Hematopoietic multipotent progenitor cell treated with erythropoietin and hydrocortisone succinate and interleukin-3 and kit ligand, for 17 days (in vitro differentiated cells): ENCODE measurements around the gene YBX2.
"Not testable (repeated sequence)": the region's sequence is repeated elsewhere in the genome, so short reads cannot be mapped to it uniquely, and the experiment has no call there.

Experiments
- DNase-seq: peaks from one replicate; pipeline ENCODE4 v3.0.0-alpha.2; 2015; ENCODE audit warnings: low spot score

Gene YBX2

GRCh38 chr17:7262935-7263800, 31.3 kb downstream of the YBX2 start:
- DNase-seq: no peak

- no peak for DNase-seq
These were observed 32.1 kb downstream of the YBX2 start, which contains the start of gene CLDN7 for GRCh38 chr17:7262192-7262934. CLDN7 (minus strand) TSS chr17:7262478; CDS start chr17:7262043, 435 bp downstream.

- DNase-seq: no peak
These were observed 32.9 kb downstream of the YBX2 start for GRCh38 chr17:7261379-7262191.

- peak; percentile 25 for DNase-seq
These were observed 33.6 kb downstream of the YBX2 start for GRCh38 chr17:7260651-7261378.

- DNase-seq: no peak
These were observed 34.3 kb downstream of the YBX2 start for GRCh38 chr17:7260151-7260550.

- no peak for DNase-seq
These were observed 34.9 kb downstream of the YBX2 start for GRCh38 chr17:7259555-7259889.

- no peak for DNase-seq
These were observed 35.5 kb downstream of the YBX2 start for GRCh38 chr17:7258731-7259554.

DNA sequence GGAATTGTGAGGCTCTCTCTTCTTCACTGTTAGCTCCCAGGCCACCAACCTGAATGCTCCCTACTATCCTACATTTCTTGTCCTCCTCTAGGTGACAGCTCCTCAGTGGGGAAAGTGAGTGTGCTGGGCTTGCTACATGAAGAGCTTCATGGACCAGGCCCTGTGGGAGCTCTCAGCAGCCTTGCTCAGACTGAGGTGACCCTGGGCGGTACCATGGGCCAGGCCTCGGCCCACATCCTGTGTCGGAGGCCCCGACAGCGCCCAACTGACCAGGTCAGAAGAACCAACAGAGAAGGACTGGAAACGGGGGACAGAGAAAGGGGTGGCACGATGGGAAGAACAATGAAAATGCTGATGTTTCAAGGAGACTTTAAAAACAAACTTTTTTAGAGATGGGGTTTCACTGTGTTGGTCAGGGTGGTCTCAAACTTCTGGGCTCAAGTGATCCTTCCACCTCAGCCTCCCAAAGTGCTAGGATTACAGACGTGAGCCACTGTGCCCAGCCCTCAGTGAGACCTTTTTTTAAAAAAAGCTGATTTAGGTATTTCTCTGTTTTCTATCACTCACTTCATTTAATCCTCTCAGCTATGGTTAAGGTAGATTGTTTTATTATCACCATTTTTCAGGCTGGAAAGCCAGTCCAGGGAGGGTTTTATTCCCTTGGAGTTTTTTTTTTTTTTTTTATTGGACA, 37.5 kb downstream of the YBX2 start:
- no peak for DNase-seq

GRCh38 chr17:7254511-7254910, 39.9 kb downstream of the YBX2 start:
- no peak for DNase-seq

DNA sequence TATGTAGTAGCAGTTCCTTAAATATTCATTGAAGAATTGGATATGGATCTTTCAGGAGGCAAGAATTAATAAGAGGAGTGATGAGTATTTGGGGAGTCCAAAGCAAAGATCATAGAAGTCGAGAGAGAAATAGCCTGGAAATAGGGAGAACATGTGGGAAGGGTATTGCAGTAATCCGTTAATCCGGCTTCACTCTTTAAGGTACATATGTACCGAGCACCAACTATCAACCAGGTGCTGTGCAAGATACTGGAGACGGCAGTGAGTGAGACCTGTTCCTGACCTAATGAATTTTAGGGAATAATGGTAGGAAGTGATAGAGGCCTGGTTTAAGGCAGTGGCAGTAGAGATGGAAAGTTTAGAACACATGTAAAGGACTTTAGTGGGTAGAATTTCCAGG, 41.4 kb downstream of the YBX2 start:
- no peak for DNase-seq

DNA sequence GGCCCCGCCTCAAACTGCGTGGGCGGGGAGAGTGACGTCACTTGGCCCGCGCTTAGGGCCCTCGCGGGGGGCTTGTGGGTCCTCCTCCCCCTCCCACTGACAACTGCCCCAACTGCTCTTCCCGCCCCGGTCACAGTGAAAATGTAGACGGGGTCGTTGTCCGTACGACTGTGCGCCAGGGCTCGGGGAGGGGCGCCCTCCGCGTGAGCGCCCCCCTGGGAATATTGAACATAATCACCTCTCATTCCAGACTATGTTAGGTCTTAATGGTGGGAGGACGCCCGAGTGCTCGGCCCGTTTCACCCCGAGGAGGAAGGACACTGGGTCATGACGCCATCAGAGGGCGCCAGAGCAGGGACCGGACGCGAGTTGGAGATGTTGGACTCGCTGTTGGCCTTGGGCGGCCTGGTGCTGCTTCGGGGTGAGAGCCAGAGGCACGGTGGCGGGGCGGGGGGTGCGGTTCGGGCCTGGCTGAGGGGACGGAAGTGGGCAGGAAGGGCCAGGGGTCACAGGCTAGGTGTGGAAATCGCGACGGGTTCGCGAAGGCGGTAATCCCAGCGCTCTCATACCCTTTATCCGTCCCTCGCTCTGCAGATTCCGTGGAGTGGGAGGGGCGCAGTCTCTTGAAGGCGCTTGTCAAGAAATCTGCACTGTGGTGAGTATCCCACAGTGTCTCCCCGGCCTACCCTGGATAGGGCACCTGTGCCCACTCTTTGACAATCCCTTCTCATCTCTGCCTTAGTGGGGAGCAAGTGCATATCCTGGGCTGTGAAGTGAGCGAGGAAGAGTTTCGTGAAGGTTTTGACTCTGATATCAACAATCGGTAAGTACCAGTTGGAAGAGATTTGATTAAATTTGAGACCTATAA, 42.0 kb downstream of the YBX2 start, which contains the start of gene ELP5:
TSS of gene ELP5 (plus strand) at position 40 of the 868 bp plus-strand sequence. CDS start at position 376, 336 bp downstream.
- peak; percentile 95 for DNase-seq

- peak; percentile 100 for DNase-seq
These were observed 42.7 kb downstream of the YBX2 start, which contains the start of gene CTDNEP1 for GRCh38 chr17:7251661-7252175. CTDNEP1 (minus strand) TSS chr17:7251734; CDS start chr17:7251296, 438 bp downstream.

- peak; percentile 52 for DNase-seq
These were observed 43.5 kb downstream of the YBX2 start for GRCh38 chr17:7250695-7251627.

GRCh38 chr17:7249830-7250229, 44.6 kb downstream of the YBX2 start:
- no peak for DNase-seq

DNA sequence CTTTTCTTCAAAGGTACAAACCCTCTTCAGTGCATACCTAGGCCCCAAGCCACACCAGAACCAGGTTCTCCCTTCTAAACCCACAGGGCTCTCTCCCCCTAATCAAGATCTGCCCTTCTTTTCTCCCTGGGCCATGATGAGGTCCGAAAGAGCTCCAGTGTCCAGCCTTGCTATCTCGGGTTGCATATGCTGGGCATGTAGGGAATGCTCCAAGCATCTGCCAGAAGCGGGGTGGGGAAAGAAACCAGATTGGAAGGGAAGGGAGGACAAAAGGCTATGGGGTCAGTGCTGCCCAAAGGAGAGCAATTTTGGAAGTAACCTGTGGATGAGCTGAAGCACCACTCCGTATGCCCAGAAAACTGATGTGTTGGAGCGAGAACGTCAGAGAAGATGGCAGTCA, 45.2 kb downstream of the YBX2 start:
- no peak for DNase-seq

DNA sequence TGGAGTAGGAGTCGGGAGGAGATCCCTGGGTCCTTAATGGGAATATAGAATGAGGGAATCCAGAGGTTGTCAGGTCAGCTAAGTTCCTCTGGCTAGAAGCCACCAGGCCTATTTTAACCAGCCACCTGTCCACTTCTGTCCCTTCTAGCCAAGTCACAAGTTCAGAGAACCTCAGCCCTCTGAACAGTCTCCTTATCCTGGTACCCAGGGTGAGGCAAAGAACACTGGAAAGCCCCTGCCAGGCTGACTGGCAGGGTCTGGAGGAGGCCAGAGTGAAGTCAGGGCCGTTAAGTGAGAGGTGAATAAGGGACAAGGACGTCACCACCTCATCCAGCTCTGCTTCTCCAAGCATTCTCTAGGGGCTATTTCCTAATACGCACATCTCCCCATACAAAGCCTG, 45.6 kb downstream of the YBX2 start:
- DNase-seq: no peak

DNA sequence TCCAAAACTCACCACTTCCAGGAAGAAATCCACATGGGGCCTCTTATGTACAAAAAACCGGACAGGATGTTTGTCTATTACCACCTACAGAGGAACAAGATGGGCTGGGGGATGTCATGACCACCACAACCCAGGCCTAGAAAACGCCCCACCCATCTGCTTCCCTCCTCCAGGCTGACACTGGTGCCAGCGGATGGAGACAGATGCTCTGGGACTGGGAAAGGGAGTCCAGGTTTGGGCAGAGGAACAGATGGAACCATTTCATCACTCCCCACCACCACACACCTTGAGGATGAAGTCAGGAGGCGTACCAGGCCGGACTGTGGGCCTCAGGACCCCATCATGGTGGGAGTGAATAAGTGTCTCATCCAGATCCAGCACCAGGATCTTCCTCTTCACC, 47.7 kb downstream of the YBX2 start:
- DNase-seq: no peak

DNA sequence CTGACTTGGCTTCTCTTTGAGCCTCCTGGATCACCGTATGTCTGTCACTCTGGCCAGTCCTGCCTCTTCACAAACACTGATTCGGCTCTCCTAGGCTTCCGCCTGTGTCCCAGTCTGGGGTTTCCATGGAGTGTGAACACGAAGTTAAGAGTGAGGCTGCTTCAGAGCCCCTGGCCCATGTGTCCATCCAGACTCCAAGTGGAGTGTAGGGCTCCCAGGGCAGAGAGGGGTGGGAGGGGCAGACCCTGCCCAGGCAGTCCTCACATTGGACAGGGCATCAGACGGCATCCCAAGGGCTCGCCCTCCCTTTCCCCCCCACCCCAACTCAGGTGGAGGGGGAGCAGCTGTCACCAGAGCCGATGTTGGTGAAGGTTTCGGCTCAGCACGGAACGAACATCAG, 50.6 kb downstream of the YBX2 start:
- not testable (repeated sequence) for DNase-seq
